ENCODE measurements around the gene SETD2.

GRCh38 chr3:46999516-47000197, 164.3 kb downstream of the SETD2 start:
- TF ChIP-seq, protein P1, sequence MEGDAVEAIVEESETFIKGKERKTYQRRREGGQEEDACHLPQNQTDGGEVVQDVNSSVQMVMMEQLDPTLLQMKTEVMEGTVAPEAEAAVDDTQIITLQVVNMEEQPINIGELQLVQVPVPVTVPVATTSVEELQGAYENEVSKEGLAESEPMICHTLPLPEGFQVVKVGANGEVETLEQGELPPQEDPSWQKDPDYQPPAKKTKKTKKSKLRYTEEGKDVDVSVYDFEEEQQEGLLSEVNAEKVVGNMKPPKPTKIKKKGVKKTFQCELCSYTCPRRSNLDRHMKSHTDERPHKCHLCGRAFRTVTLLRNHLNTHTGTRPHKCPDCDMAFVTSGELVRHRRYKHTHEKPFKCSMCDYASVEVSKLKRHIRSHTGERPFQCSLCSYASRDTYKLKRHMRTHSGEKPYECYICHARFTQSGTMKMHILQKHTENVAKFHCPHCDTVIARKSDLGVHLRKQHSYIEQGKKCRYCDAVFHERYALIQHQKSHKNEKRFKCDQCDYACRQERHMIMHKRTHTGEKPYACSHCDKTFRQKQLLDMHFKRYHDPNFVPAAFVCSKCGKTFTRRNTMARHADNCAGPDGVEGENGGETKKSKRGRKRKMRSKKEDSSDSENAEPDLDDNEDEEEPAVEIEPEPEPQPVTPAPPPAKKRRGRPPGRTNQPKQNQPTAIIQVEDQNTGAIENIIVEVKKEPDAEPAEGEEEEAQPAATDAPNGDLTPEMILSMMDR (IDR thresholded peaks at IDR 0.05), result no peak
- TF ChIP-seq EP300 (IDR thresholded peaks at IDR 0.05), result no peak

All from sigmoid colon (tissue), 4 donors.